ENCODE results near the gene CEACAM18. TPM values are rescaled to one million over a fixed set of nuclear protein-coding genes. Genes with fewer than 3 reads are reported as not detected.
"Not testable (repeated sequence)": the region's sequence is repeated elsewhere in the genome, so short reads cannot be mapped to it uniquely, and the experiment has no call there.

Gene CEACAM18
- not detected for total RNA-seq

DNA sequence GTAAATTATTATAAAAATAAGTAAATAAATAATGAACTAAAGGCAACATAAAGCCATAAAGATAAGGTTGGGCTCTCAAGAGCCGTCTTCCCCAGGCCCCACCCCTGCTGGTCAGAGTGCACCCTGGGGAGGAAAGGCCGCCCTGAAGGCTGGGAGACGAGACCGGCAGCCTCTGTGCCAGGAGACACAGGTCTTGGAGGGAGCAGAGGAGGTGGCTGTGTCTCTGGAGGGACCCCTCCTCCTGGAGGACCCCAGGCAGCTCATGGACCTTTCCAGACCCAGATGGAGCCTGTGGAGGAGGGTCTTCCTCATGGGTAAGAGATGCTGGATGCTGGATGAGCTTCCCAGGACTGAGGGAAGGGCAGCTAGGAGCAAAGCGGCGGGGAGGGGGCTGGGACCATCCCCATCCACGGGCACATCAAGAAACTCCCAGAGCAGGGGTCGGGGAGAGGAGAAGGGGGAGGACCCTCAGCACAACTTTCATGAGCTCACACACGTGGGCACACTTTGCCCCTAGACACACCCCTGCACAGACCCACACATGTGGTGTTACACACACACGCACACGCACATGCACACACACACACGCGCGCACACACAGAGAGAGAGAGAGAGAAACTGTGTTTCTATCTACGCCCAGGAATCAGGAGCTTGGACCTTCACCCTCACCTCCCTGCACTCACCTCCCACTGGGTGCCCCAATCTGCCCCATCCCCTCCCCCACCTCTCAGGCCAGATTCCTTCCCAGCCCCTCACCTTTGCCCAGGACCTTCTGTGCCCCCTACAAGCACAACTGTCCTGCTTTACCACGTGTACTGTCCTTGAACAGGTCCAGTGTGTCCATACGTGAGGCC, at the start of gene CEACAM18:
TSS of gene CEACAM18 (plus strand) at position 159 of the 854 bp plus-strand sequence.
- H3K4me3 Mint-ChIP-seq, result no peak within 1 kb of the TSS
- H3K36me3 Mint-ChIP-seq (ENCODE audit: low read depth), result no peaks in the 10 kb centered on the region
- no peak within 1 kb of the TSS for H3K27ac Mint-ChIP-seq
- no peak for DNase-seq
- no peaks in the 10 kb centered on the region for H3K4me1 Mint-ChIP-seq
- no peaks in the 10 kb centered on the region for H3K9me3 Mint-ChIP-seq
- ChIA-PET CTCF (interaction anchor here (0.8 kb wide), 1 partner anchor 37 kb away, joined by 5 read pairs; no protein-coding TSS in a partner anchor), POLR2A (no interaction called here)
- H3K27me3 Mint-ChIP-seq, result no peaks in the 10 kb centered on the region

- no peak for DNase-seq
- H3K27me3 Mint-ChIP-seq, result peaks cover 6% of the 10 kb centered on the region
- H3K36me3 Mint-ChIP-seq (ENCODE audit: low read depth), result no peaks in the 10 kb centered on the region
- ChIA-PET CTCF (no interaction called here), POLR2A (no interaction called here)
- no peak overlapping the region for H3K4me3 Mint-ChIP-seq
- H3K4me1 Mint-ChIP-seq, result no peaks in the 10 kb centered on the region
- H3K9me3 Mint-ChIP-seq, result no peaks in the 10 kb centered on the region
- no peak overlapping the region for H3K27ac Mint-ChIP-seq
Measured at GRCh38 chr19:51430221-51430620, 48.1 kb upstream of the CEACAM18 start.

DNA sequence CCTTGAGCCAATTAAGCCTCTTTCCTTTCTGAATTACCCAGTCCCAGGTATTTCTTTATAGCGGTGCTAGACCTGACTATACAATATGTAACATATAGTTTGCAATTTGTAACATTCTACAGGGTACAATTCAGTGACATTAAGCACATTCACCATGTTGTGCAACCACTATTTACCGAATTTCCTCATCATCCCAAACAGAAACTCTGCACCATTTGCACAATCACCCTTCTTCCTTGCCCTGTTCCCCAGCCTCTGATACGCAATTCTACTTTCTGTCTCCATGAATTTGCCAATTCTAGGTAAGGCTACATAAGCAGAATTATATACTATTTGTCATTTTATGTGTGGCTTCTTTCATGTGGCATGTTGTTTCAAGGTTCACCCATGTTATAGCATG, 47.2 kb upstream of the CEACAM18 start:
- Mint-ChIP-seq H3K36me3 (ENCODE audit: low read depth) (no peaks in the 10 kb centered on the region), H3K4me1 (no peaks in the 10 kb centered on the region), H3K27ac (no peak overlapping the region), H3K4me3 (no peak overlapping the region), H3K9me3 (no peaks in the 10 kb centered on the region), H3K27me3 (peaks cover 6% of the 10 kb centered on the region)
- POLR2A ChIA-PET, result no interaction called here
- CTCF ChIA-PET, result interaction anchor here (0.6 kb wide), 1 partner anchor 11 kb away, joined by 3 read pairs; no protein-coding TSS in a partner anchor
- DNase-seq, result no peak

DNA sequence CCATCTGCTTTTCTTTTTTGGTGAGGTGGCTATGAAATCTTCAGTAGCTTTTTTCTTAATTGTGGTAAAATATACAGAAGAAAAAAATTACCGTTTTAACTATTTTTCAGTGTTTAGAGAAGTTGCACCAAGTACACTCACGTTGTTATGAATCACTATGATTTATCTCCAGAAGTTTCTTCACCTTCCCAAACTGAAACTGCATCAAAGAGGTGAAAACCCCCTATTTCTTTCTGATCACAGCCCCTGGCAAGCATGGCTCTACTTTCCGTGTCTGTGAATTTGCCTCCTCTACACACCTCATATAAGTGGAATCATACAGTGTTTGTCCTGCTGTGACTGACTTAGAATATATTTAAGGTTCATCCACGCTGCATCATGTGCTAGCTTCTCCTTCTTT, 45.3 kb upstream of the CEACAM18 start:
- Mint-ChIP-seq H3K4me3 (no peak overlapping the region), H3K36me3 (ENCODE audit: low read depth) (no peaks in the 10 kb centered on the region), H3K9me3 (no peaks in the 10 kb centered on the region), H3K27ac (no peak overlapping the region), H3K4me1 (no peaks in the 10 kb centered on the region), H3K27me3 (peaks cover 6% of the 10 kb centered on the region)
- ChIA-PET CTCF (interaction anchor here (0.6 to 0.7 kb wide), 2 partner anchors 29 to 121 kb away, joined by 3 to 5 read pairs; no protein-coding TSS in a partner anchor), POLR2A (no interaction called here)
- no peak for DNase-seq

- peaks cover 10% of the 10 kb centered on the region for H3K4me1 Mint-ChIP-seq
- no peak overlapping the region for H3K4me3 Mint-ChIP-seq
- peaks cover 5% of the 10 kb centered on the region for H3K27me3 Mint-ChIP-seq
- no peaks in the 10 kb centered on the region for H3K36me3 Mint-ChIP-seq (ENCODE audit: low read depth)
- POLR2A ChIA-PET, result no interaction called here
- DNase-seq, result no peak
- no peak overlapping the region for H3K27ac Mint-ChIP-seq
- H3K9me3 Mint-ChIP-seq, result no peaks in the 10 kb centered on the region
- CTCF ChIA-PET, result no interaction called here
Measured at GRCh38 chr19:51434456-51434855, 43.9 kb upstream of the CEACAM18 start.

- H3K4me3 Mint-ChIP-seq, result no peak overlapping the region
Measured at GRCh38 chr19:51439021-51439465, 39.3 kb upstream of the CEACAM18 start.

GRCh38 chr19:51440052-51440451, 38.3 kb upstream of the CEACAM18 start:
- Mint-ChIP-seq H3K36me3 (ENCODE audit: low read depth) (no peaks in the 10 kb centered on the region), H3K27ac (no peak overlapping the region), H3K4me1 (peaks cover 44% of the 10 kb centered on the region), H3K27me3 (peaks cover 19% of the 10 kb centered on the region), H3K9me3 (no peaks in the 10 kb centered on the region), H3K4me3 (no peak overlapping the region)
- POLR2A ChIA-PET, result no interaction called here
- CTCF ChIA-PET, result interaction anchor here (1.3 to 4.6 kb wide), 5 partner anchors 8 to 102 kb away, joined by 3 to 20 read pairs (median 7); partner anchors contain the start of gene VSIG10L
- no peak for DNase-seq

More at GRCh38 chr19:51439021-51439465, 39.3 kb upstream of the CEACAM18 start:
- peak; percentile 59 for DNase-seq
- Mint-ChIP-seq H3K4me1 (peaks cover 44% of the 10 kb centered on the region), H3K27me3 (peaks cover 15% of the 10 kb centered on the region), H3K36me3 (ENCODE audit: low read depth) (no peaks in the 10 kb centered on the region), H3K9me3 (no peaks in the 10 kb centered on the region), H3K27ac (no peak overlapping the region)
- ChIA-PET POLR2A (no interaction called here), CTCF (interaction anchor here (1.1 to 4.6 kb wide), 7 partner anchors 9 to 218 kb away, joined by 3 to 20 read pairs (median 4); partner anchors contain the start of gene VSIG10L)

DNA sequence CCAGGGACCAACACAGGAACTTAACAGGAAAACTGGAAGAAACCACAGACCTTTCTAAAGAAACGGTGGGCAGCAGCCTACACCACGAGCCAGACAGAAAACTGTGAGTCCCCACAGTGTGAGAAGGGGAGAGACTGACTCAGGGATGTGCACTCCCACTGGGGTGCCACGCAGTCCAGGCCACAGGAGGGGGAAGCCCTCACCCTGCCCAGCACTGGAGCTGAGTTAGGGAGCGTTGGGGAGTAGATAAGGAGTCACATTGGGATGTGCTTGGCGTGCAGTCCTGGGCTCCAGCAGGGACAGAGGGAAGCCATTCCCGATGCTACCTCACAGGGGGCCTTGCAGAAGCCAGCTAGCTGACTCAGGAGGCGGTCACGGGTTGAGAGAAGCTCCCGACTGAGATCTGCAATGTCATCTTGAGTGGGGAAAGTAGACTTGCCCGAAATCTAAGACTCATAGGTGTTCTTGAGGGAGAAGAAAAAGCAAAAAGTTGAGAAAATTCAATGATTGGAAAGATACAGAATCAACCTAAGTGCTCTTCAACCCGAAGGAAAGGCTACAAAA, 37.4 kb upstream of the CEACAM18 start:
- peak overlapping the region; percentile 19 for H3K27ac Mint-ChIP-seq
- H3K36me3 Mint-ChIP-seq (ENCODE audit: low read depth), result no peaks in the 10 kb centered on the region
- peak; percentile 19 for DNase-seq
- H3K27me3 Mint-ChIP-seq, result peaks cover 23% of the 10 kb centered on the region
- peaks cover 44% of the 10 kb centered on the region for H3K4me1 Mint-ChIP-seq
- peak overlapping the region; percentile 57 for H3K4me3 Mint-ChIP-seq
- H3K9me3 Mint-ChIP-seq, result peaks cover 1% of the 10 kb centered on the region
- ChIA-PET POLR2A (no interaction called here), CTCF (interaction anchor here (1.0 to 4.6 kb wide), 5 partner anchors 20 to 216 kb away, joined by 3 to 20 read pairs (median 3); partner anchors contain the start of gene VSIG10L)

GRCh38 chr19:51441410-51442390, 36.6 kb upstream of the CEACAM18 start:
- Mint-ChIP-seq H3K4me1 (peaks cover 45% of the 10 kb centered on the region), H3K36me3 (ENCODE audit: low read depth) (peaks cover under 1% of the 10 kb centered on the region), H3K4me3 (peak overlapping the region; percentile 57), H3K27me3 (peaks cover 23% of the 10 kb centered on the region), H3K27ac (peak overlapping the region; percentile 73), H3K9me3 (peaks cover 3% of the 10 kb centered on the region)
- DNase-seq, result peak; percentile 89
- CTCF ChIA-PET, result interaction anchor here (0.7 to 4.6 kb wide), 6 partner anchors 46 to 215 kb away, joined by 3 to 20 read pairs (median 3); partner anchors contain the start of gene VSIG10L
- POLR2A ChIA-PET, result interaction anchor here (0.6 kb wide), 1 partner anchor 695 kb away, joined by 3 read pairs; no protein-coding TSS in a partner anchor

DNA sequence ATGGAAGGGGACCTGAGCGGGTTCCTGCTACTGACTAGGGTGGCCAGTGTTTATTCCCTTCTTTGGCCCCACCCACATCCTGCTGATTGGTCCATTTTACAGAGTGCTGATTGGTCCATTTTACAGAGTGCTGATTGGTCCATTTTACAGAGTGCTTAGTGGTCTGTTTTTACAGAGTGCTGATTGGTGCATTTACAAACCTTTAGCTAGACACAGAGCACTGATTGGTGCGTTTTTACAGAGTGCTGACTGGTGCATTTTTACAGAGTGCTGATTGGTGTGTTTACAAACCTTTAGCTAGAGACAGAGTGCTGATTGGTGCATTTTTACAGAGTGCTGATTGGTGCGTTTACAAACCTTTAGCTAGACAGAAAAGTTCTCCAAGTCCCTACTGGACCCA, 30.8 kb upstream of the CEACAM18 start:
- Mint-ChIP-seq H3K27me3 (peaks cover 15% of the 10 kb centered on the region), H3K4me1 (peaks cover 35% of the 10 kb centered on the region), H3K9me3 (peaks cover 19% of the 10 kb centered on the region)
- H3K27ac Mint-ChIP-seq; DNase-seq; H3K4me3 Mint-ChIP-seq; H3K36me3 Mint-ChIP-seq (ENCODE audit: low read depth); POLR2A ChIA-PET: not testable (repeated sequence)
- CTCF ChIA-PET, result interaction anchor here (1.1 kb wide), 2 partner anchors 8 to 14 kb away, joined by 3 read pairs; no protein-coding TSS in a partner anchor

- ChIA-PET POLR2A (no interaction called here), CTCF (interaction anchor here (1.1 kb wide), 2 partner anchors 9 to 14 kb away, joined by 3 read pairs; no protein-coding TSS in a partner anchor)
- peaks cover 33% of the 10 kb centered on the region for H3K4me1 Mint-ChIP-seq
- H3K36me3 Mint-ChIP-seq (ENCODE audit: low read depth), result peaks cover 4% of the 10 kb centered on the region
- no peak for DNase-seq
- H3K9me3 Mint-ChIP-seq, result peaks cover 19% of the 10 kb centered on the region
- no peak overlapping the region for H3K27ac Mint-ChIP-seq
- peaks cover 14% of the 10 kb centered on the region for H3K27me3 Mint-ChIP-seq
- peak overlapping the region; percentile 43 for H3K4me3 Mint-ChIP-seq
Measured at GRCh38 chr19:51448011-51448410, 30.3 kb upstream of the CEACAM18 start.

GRCh38 chr19:51448411-51449016, 29.8 kb upstream of the CEACAM18 start:
- ChIA-PET POLR2A (no interaction called here), CTCF (interaction anchor here (1.1 kb wide), 1 partner anchor 9 kb away, joined by 3 read pairs; no protein-coding TSS in a partner anchor)
- H3K4me3 Mint-ChIP-seq, result peak overlapping the region; percentile 43
- H3K4me1 Mint-ChIP-seq, result peaks cover 28% of the 10 kb centered on the region
- H3K27me3 Mint-ChIP-seq, result peaks cover 12% of the 10 kb centered on the region
- peak; percentile 44 for DNase-seq
- H3K9me3 Mint-ChIP-seq, result peaks cover 19% of the 10 kb centered on the region
- peak overlapping the region; percentile 72 for H3K27ac Mint-ChIP-seq
- H3K36me3 Mint-ChIP-seq (ENCODE audit: low read depth), result peaks cover 4% of the 10 kb centered on the region

All from activated CD4-positive, alpha-beta T cell treated with anti-CD3 and anti-CD28 coated beads, Interleukin-2, amount 10 ng/mL, durations not matched to agents 7 days and 5 days (primary cell).